Chondrocyte (in vitro differentiated cells): ENCODE data around the gene TNFRSF4. TPM values are rescaled to one million over a fixed set of nuclear protein-coding genes. Genes with fewer than 3 reads are reported as not detected.

Experiments
- DNase-seq: peaks from one replicate; pipeline ENCODE4 v3.0.0; 2021; ENCODE audit warnings: mixed read lengths, low spot score
- H3K27ac Mint-ChIP-seq: one replicate; pipeline ENCODE4 v1.8.0; 2021; ENCODE audit warnings: mild to moderate bottlenecking, moderate library complexity, mixed read lengths; ENCODE audit not compliant: unreplicated experiment
- H3K27me3 Mint-ChIP-seq: 2 replicates; pipeline ENCODE4 v1.8.0; 2021; ENCODE audit warnings: low read depth, mixed read lengths
- H3K36me3 Mint-ChIP-seq: 2 replicates; pipeline ENCODE4 v1.8.0; 2021; ENCODE audit warnings: low read depth, mixed read lengths
- H3K4me1 Mint-ChIP-seq: 2 replicates; pipeline ENCODE4 v1.8.0; 2021; ENCODE audit warnings: low read depth, mild to moderate bottlenecking, mixed read lengths
- H3K4me3 Mint-ChIP-seq: one replicate; pipeline ENCODE4 v1.8.0; 2021; ENCODE audit warnings: mild to moderate bottlenecking, moderate library complexity, mixed read lengths; ENCODE audit not compliant: unreplicated experiment
- H3K9me3 Mint-ChIP-seq: 2 replicates; pipeline ENCODE4 v1.8.0; 2021; ENCODE audit warnings: low read depth, mixed read lengths
- microRNA-seq: library from miRNA; unstranded; fragments of <30 nt; microRNA quantifications from one replicate; pipeline ENCODE4 v1.2.0, GENCODE V29; 2020; ENCODE audit warnings: borderline number of aligned reads
- total RNA-seq: library from RNA; stranded (reverse); gene quantifications from 3 replicates; pipeline ENCODE4 v1.2.1, GENCODE V29; 2021
- TF ChIP-seq, protein P1 (sequence below): fragments of 200-600 bp; sonication (generic); IDR thresholded peaks from 2 replicates; pipeline ENCODE4 v1.5.0; 2021; ENCODE audit warnings: antibody characterized with exemption, mild to moderate bottlenecking, moderate library complexity

The TNFRSF4 gene
- total RNA-seq, 1 donor from 2014 or later = not detected

DNA sequence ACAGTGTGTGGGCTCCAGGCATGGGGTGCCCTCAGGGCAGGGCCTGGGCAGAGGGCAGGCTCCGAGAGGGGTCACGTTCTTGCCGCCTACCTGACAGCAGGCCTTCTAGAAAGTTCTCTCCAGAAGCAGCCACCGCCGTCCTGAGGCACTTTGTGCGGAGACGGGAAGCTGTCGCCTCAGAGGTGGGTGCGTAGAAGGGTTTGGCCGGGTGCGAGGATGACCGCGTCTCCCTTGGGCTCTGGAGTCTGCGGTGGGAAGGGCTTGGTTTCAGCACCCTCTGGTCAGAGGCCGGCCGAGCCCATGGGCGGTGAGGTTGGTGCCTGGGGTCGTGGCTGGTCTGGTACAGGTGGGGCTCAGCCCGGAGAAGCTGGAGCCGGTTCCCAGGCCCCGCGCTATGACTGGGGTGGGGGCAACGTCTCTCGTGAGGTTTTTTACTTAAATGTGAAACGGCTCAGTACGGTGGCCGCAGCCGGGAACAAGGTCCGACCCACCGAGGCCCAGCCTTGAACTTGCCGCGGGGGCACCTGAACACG is 50.3 kb downstream of the TNFRSF4 start:
- no peaks in the 10 kb centered on the region for H3K4me1 Mint-ChIP-seq
- no peaks in the 10 kb centered on the region for H3K36me3 Mint-ChIP-seq
- H3K9me3 Mint-ChIP-seq = no peaks in the 10 kb centered on the region
- H3K4me3 Mint-ChIP-seq = no peak overlapping the region
- no peak overlapping the region for H3K27ac Mint-ChIP-seq
- no peak for DNase-seq
- TF ChIP-seq, protein P1, sequence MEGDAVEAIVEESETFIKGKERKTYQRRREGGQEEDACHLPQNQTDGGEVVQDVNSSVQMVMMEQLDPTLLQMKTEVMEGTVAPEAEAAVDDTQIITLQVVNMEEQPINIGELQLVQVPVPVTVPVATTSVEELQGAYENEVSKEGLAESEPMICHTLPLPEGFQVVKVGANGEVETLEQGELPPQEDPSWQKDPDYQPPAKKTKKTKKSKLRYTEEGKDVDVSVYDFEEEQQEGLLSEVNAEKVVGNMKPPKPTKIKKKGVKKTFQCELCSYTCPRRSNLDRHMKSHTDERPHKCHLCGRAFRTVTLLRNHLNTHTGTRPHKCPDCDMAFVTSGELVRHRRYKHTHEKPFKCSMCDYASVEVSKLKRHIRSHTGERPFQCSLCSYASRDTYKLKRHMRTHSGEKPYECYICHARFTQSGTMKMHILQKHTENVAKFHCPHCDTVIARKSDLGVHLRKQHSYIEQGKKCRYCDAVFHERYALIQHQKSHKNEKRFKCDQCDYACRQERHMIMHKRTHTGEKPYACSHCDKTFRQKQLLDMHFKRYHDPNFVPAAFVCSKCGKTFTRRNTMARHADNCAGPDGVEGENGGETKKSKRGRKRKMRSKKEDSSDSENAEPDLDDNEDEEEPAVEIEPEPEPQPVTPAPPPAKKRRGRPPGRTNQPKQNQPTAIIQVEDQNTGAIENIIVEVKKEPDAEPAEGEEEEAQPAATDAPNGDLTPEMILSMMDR = no peak
- H3K27me3 Mint-ChIP-seq = no peaks in the 10 kb centered on the region

DNA sequence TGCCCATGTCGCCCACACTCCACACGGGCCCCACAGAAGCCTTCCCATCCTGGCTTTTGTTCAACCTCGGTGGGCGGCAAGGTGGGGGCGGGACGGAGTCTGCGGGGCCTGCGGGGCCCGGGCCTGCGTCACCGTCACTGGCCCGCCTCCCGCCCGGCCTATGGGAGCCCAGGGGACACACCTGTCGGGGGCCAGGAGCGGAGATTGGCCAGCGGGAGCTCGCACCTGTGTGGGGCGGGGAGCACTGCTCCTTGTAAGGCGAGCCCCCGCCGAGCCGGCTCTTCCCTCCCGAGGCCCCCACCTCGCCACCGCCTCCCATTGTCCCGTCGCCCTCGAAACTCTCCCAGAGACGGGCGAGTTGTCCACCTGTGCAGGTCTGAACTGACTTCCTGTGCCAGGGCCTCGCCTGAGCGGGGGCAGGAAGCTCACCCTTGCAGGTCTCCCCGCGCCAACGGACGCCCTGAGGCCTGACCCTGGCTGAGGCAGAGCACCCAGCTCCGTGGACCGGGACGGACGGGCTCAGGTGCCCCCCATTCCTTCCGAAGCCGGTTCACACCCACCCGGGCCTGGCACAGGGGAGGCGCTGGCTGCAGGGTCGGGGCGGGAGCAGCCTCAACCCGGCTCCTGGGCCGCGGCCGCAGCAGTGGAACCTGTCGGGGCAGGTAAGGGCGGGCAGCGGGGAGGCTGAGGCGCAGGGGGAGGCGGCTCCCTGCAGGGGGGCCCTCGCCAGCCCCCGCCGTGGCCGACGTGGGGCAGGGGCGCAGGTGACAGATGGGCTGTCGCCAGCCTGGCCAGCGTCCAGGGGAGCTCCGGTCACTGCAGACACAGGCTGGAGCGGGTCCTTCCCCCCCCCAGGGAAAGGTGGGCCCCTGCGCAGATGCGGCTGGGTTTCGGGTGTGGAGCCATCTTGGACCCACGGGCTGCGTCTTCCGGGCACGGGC is 51.1 kb downstream of the TNFRSF4 start:
- H3K4me3 Mint-ChIP-seq = no peak overlapping the region
- H3K27ac Mint-ChIP-seq = no peak overlapping the region
- no peak for DNase-seq
- H3K36me3 Mint-ChIP-seq = no peaks in the 10 kb centered on the region
- no peaks in the 10 kb centered on the region for H3K27me3 Mint-ChIP-seq
- H3K9me3 Mint-ChIP-seq = no peaks in the 10 kb centered on the region
- TF ChIP-seq, protein P1 = no peak
- no peaks in the 10 kb centered on the region for H3K4me1 Mint-ChIP-seq

DNA sequence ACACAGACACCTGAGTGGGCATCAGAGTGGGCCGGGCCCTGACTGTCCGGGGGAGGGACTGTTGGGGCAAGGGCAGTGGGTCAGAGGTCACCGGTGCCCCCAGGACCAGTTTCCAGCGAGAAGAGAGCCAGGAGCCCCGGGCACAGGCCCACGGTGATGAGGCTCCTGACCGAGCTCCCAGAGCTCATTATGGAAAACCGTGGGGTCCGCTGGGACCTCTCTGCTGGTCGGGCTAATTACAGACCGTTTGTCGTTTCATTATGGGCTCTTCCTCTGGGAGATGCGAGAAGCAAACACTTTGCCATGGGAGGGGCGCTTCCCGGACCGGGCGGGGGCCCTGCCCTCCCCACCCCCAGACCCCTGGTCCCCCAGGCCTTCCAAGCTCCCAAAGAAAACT is 52.3 kb downstream of the TNFRSF4 start:
- Mint-ChIP-seq H3K27me3 (no peaks in the 10 kb centered on the region), H3K27ac (no peak overlapping the region)

More for the DNA sequence above, 52.3 kb downstream of the TNFRSF4 start:
- Mint-ChIP-seq H3K36me3 (no peaks in the 10 kb centered on the region), H3K4me1 (no peaks in the 10 kb centered on the region), H3K9me3 (no peaks in the 10 kb centered on the region), H3K4me3 (no peak overlapping the region)
- TF ChIP-seq, protein P1 = no peak
- no peak for DNase-seq

Small RNA genes within 50 kb of the gene (microRNA-seq; reads per million reads assigned to microRNA genes)
- 8.9 reads per million, percentile 20 among the genes with 10 or more reads in this experiment for gene MIR200A
- gene MIR200B = 85.3 reads per million, percentile 56 among the genes with 10 or more reads in this experiment
- 13.8 reads per million, percentile 28 among the genes with 10 or more reads in this experiment for gene MIR429

Other genes with a start within 250 kb of the TNFRSF4 start
- 0.17 to 0.73 TPM (median 0.38 TPM) in 3 replicates for gene PLEKHN1, start 247.7 kb downstream of the TNFRSF4 start, total RNA-seq
- 0.12 to 0.37 TPM (median 0.31 TPM) in 3 replicates for gene PERM1, start 232.1 kb downstream of the TNFRSF4 start, total RNA-seq
- 56.6 to 137 TPM (median 136 TPM) in 3 replicates for gene HES4, start 214.1 kb downstream of the TNFRSF4 start, total RNA-seq
- gene ISG15, start 200.7 kb downstream of the TNFRSF4 start, total RNA-seq = 28.5 to 42.8 TPM (median 42.2 TPM) in 3 replicates
- gene AGRN, start 194.0 kb downstream of the TNFRSF4 start, total RNA-seq = 138 to 221 TPM (median 219 TPM) in 3 replicates
- not detected in 3 replicates for gene RNF223, start 139.8 kb downstream of the TNFRSF4 start, total RNA-seq
- 9.2 to 15.1 TPM (median 9.2 TPM) in 3 replicates for gene C1orf159, start 98.1 kb downstream of the TNFRSF4 start, total RNA-seq
- not detected in 3 replicates for gene TTLL10, start 40.3 kb downstream of the TNFRSF4 start, total RNA-seq
- gene TNFRSF18, start 7.6 kb downstream of the TNFRSF4 start, total RNA-seq = not detected in 3 replicates
- 164 to 191 TPM (median 165 TPM) in 3 replicates for gene SDF4, start 17.8 kb upstream of the TNFRSF4 start, total RNA-seq
- gene B3GALT6, start 18.1 kb upstream of the TNFRSF4 start, total RNA-seq = 37.4 to 39.6 TPM (median 39.6 TPM) in 3 replicates
- gene C1QTNF12, start 32.6 kb upstream of the TNFRSF4 start, total RNA-seq = 1.3 to 2.1 TPM (median 1.7 TPM) in 3 replicates
- gene UBE2J2, start 59.7 kb upstream of the TNFRSF4 start, total RNA-seq = 49.2 to 57.5 TPM (median 52.0 TPM) in 3 replicates
- 6.6 to 7.4 TPM (median 6.7 TPM) in 3 replicates for gene SCNN1D, start 66.3 kb upstream of the TNFRSF4 start, total RNA-seq
- gene ACAP3, start 93.8 kb upstream of the TNFRSF4 start, total RNA-seq = 51.9 to 77.5 TPM (median 57.5 TPM) in 3 replicates
- 21.6 to 22.3 TPM (median 22.1 TPM) in 3 replicates for gene PUSL1, start 94.4 kb upstream of the TNFRSF4 start, total RNA-seq
- 67.3 to 87.0 TPM (median 73.8 TPM) in 3 replicates for gene INTS11, start 110.5 kb upstream of the TNFRSF4 start, total RNA-seq
- gene CPTP, start 110.6 kb upstream of the TNFRSF4 start, total RNA-seq = 19.4 to 23.3 TPM (median 23.1 TPM) in 3 replicates
- 0.28 to 0.68 TPM (median 0.37 TPM) in 3 replicates for gene TAS1R3, start 117.1 kb upstream of the TNFRSF4 start, total RNA-seq
- 59.6 to 66.5 TPM (median 59.9 TPM) in 3 replicates for gene DVL1, start 135.3 kb upstream of the TNFRSF4 start, total RNA-seq
- gene MXRA8, start 144.4 kb upstream of the TNFRSF4 start, total RNA-seq = 154 to 238 TPM (median 158 TPM) in 3 replicates
- 86.8 to 128 TPM (median 89.0 TPM) in 3 replicates for gene AURKAIP1, start 161.1 kb upstream of the TNFRSF4 start, total RNA-seq
- gene CCNL2, start 185.2 kb upstream of the TNFRSF4 start, total RNA-seq = 153 to 176 TPM (median 161 TPM) in 3 replicates
- 69.2 to 95.3 TPM (median 75.7 TPM) in 3 replicates for gene MRPL20, start 193.1 kb upstream of the TNFRSF4 start, total RNA-seq
- gene ANKRD65, start 207.1 kb upstream of the TNFRSF4 start, total RNA-seq = not detected in 3 replicates
- gene VWA1, start 221.5 kb upstream of the TNFRSF4 start, total RNA-seq = 12.5 to 27.2 TPM (median 24.3 TPM) in 3 replicates
- gene ATAD3C, start 235.5 kb upstream of the TNFRSF4 start, total RNA-seq = 0.75 to 1.4 TPM (median 1.3 TPM) in 3 replicates